GM19193 (cell line): ENCODE measurements around the gene NCSTN.

Experiments
- POLR2A ChIP-seq: IDR thresholded peaks from 4 replicates; pipeline ENCODE4 v1.6.1; 2011; ENCODE audit not compliant: insufficient read depth, insufficient read length; ENCODE audit errors: extremely low read depth

The NCSTN gene

DNA sequence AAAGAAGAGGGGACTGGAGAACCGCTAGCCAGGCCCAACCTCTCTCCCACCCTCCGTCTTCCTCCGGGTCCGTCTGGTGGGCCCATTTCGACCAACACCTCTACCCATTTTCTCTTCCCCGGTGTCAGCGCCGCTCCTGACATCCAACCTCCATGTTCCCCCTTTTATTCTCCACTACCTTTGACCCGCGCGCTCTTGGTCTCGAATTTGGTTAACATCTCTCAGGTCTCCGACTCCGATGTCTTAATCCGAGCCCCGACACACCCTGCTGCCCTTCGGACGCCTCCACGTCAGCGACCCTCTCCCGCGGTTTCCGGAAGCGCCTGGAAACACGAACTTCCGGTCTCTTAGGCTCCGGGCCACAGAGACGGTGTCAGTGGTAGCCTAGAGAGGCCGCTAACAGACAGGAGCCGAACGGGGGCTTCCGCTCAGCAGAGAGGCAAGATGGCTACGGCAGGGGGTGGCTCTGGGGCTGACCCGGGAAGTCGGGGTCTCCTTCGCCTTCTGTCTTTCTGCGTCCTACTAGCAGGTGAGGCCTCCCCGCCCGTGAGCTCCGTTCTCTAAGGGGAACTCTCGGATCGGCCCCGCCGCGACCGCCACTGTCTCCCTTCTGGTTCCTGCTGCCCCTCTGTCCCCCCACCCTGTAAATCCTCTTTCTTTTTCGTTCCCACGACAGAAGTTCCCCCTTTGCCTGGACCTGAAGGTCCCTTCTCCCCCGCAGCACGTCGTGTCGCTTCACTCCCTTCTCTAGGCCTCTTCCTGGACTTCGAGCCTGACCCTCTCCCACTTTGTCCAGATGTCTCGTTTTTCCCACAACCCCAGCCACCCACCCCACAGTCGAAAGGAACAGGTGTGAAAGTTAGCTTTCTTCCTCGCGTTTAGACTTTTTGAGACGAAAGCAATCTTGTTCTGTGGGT lies at the start of gene NCSTN, which contains the start of gene COPA:
NCSTN (plus strand) TSS at position 431 of the 917 bp plus-strand sequence; CDS start at position 445, 14 bp downstream.
COPA (minus strand) TSS at position 298 of the 917 bp plus-strand sequence; CDS start at position 218, 80 bp downstream.
- TF ChIP-seq POLR2A: peak; percentile 91

DNA sequence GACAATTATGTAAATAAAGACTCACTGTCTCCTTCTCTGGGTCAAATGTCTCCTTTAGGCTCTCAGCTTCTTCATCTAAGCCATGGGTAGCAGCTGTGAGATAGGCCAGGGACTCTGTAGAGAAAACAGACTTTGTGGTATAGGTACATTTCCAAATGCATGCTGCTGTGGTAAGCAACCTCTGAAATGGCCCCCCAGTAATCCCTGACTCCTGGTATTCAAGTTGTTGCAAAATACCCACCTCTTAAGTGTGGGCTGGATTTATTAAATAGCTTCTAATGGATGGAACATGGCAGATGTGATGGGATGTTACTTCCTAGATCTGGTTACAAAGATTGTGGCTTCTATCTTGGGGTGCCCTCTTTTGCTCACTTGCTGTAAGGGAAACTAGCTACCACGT lies 47.1 kb upstream of the NCSTN start:
- no peak for TF ChIP-seq POLR2A

DNA sequence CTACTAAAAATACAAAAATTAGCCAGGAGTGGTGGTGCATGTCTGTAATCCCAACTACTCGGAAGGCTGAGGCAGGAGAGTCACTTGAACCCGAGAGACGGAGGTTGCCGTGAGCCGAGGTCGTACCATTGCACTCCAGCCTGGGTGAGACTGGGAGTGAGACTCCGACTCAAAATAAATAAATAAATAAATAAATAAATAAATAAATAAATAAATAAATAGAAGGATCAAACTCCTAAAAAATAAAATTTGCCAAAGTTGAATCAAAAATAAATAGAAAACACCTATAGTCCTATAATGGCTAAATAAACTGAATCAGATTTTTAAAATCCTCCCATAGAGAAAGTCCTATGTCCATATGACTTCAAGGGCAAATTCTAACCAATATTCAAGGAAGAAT lies 43.0 kb upstream of the NCSTN start:
- no peak for TF ChIP-seq POLR2A

DNA sequence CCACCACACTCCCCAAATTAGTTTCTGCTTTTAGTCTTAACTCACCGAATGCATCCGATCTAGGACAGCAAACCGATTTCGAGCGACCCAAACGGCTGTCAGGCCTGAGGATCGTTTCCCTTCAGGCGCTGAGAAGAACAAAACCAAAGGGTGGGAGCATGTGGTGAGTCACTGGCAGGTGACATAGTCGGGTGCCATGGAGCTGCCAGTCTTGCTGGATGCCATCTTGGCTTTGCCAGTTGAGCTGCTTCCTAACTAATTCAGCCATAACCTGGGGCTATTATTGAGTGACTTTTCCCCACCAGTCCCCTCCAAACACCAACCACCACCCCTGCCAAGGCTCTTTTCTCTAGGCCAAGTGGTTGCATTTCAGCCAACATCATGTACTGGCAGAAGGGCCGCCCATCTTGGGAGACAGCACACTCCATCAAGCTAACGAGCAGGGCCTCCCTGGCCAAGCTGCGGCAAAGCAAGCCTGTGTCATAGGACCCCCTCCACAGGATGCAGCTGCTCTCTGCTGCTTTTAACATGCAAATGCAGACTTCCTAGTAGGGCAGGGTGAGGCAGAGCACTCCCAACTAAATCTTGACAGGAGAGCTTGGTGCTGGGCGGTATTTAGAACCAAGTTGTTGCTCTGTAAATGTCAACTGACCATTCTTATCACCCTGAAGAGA lies 35.9 kb upstream of the NCSTN start:
- no peak for TF ChIP-seq POLR2A

DNA sequence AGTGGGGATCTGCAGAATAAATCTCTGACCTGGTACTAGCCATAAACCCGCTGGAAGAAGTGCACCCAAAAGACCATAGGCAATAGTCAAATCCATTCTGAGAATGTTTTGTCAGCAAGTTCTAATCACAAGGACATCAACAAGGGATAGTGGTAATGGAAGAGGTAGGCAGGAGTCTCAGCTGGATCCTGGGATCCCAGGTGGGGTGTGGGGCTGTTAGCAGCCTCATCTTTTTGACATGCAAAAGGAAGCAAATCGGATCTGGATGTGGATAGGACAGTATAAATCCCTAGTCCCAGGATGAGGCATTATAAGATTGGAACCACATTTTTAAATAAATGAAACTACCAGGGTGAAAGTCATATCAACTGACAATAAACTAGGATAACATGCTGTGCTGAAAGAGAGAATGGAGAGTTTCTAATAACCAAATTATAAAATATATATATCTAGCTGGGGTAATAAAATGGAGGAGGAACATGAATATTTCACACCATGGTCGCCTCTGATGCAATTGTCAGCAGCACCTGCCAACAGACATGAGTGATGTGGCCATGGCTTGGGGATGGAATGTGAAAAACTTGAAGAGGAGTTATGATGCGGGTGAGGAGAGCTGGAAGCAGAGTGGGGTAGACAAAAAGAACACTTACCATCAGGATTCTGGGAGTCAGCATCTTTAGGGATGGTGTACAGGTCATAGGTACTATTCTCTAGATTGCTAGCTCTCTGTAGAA lies 34.6 kb upstream of the NCSTN start:
- TF ChIP-seq POLR2A: no peak

DNA sequence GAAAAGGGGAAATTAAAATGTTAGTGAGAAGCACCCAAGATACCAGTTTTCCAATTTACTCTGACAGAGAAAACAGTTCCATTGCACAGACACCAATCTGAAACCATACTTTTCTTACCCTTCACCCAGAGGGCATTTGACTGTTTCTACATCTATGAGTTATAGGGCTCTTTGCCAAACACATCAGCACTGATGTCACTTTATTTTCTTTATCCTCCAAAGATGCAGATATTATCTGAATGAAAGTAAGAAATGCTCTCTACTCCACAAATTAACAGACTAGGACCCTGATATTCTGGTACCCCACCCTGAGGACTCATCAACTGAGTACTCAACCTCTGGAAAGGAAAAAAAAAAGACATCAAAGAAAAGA lies 34.0 kb upstream of the NCSTN start:
- TF ChIP-seq POLR2A: no peak

DNA sequence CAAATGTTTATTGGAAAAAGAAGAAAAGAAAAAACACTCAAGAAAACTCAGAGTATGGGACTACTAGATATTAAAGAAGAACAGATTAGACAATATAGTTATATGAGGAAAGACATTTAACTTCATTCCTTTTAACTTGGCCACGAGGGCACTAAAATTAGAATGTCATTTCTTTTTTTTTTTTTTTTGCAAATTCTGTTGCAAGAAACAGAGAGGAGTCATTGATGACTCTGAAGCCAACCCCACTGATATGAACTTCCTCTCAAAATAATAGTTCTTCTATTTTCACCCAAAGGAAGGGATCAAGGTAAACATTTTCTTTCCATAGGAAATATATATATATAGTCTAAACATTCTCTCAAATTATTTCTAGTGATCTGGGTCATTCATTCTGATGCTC lies 33.6 kb upstream of the NCSTN start:
- no peak for TF ChIP-seq POLR2A

DNA sequence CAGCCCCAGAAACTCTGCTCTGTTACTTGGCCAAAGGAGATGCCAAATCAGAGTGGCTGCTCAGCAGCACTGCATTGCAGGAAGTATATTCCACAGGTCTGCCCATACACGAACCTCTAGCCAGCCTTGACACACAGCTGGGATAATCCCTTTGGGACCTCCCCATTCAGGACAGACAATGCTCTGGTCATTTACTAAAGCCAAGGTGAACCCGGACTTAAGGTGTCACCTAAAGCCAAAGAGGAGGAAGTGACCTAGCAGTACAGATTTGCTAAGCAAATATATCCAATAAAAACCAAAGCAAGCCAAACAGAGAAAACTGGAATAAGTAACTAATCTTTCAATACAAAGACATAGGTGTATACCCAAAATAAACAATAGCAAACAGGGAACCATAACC lies 27.8 kb upstream of the NCSTN start:
- TF ChIP-seq POLR2A: no peak

DNA sequence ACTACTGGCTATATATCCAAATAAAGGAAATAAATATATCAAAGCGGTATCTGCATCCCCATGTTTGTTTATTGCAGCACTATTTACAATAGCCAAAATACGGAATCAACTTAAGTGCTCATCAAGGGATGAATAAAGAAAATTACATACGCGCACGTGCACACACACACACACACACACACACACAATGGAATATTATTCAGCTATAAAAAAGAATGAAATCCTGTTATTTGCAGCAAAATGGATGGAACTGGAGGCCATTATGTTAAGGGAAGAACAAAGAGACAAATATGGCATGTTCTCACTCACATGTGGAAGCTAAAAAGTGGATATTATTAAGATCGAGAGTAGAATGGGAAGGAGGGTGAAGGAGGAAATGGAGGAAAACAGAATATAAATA lies 20.4 kb upstream of the NCSTN start:
- TF ChIP-seq POLR2A: no peak

DNA sequence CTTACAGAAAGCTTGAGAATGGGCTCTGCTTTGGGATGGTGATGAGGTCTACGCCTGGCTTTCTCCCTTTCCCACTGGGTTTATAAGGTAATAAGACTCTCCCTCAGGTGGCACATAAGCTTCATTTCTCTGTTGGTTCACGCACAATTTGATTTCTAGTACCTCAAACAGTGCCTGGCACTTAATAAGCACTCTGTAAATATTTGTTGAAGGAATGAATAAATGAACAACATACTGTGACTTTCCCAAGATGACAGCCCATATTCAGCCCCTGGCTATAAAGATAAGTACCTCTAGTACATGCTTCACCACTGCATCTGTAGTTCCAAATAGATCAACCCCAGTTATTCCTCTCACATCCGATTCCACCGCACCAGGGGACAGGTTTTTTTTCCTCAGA lies 17.9 kb upstream of the NCSTN start:
- no peak for TF ChIP-seq POLR2A

DNA sequence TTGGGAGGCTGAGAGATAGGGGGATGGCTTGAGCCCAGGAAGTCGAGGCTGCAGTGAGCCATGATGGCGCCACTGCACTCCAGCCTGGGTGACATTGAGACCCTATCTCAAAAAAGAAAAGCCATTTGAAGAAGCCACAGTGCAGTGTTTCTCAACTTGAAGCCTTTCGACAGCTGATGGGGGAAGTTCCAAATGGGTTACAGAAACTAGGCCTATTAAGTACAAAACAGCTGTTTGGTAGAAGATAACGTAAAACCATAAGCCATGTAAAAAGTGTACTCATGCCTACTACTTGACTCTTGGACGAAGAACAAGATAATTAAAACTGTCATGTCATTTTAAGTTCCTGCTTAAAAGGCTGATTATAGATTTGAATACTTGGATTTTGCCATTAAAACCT lies 16.8 kb upstream of the NCSTN start:
- no peak for TF ChIP-seq POLR2A

DNA sequence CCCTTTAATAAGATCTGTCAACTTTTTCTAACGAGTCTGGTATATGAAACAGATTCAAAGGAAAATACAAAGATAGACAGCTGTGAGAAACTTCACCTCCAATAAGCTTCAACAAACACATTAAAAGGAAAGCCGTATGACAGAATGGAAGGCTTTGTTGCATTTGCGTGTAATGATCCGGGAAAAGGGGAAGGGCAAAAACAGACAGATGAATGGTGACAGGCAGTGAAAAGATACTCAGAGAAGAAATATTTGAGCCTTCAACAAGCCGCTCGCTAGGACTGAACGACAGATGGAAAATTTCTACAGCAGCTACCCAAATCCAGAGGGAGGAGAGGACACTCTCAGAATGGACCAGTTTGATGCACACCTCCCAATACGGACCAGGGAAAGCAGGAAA lies 15.0 kb upstream of the NCSTN start:
- TF ChIP-seq POLR2A: no peak

DNA sequence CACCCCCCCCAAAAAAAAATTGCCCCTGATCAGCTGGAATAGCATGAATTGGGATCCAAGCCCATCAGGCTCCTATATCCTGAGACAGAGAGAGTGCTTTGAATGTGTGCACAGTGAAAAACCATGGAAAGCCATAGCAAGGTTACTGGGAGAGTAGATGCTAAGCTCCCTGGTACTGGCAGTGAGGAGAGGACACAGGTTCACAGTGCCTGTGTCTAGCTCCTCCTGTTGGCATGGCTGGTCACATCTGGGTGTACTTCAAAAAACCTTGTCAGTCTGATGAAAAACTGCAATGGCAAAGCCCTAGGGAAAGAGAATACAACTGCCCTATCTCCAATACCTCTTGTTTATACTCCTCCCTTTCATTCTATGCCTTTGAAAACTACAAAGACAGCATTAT lies 13.1 kb upstream of the NCSTN start:
- no peak for TF ChIP-seq POLR2A

DNA sequence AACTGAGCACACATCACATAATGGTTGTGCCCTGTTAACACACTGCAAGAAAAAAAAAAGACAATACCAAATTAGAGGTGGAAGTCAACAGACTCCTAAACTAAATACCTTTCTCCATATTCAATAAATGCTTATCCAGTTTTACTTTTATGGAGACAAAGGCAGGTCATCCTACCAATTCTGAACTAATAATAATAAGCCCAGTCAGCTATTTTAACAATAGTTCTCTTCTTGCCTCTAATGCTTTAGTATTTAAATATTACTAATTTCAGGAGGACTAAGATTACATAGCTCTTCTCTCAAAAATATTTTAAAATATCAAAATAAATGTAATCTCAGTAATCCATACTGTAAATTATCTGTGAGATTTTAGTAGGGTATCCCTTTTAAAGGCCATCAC lies 10.7 kb upstream of the NCSTN start:
- TF ChIP-seq POLR2A: no peak

DNA sequence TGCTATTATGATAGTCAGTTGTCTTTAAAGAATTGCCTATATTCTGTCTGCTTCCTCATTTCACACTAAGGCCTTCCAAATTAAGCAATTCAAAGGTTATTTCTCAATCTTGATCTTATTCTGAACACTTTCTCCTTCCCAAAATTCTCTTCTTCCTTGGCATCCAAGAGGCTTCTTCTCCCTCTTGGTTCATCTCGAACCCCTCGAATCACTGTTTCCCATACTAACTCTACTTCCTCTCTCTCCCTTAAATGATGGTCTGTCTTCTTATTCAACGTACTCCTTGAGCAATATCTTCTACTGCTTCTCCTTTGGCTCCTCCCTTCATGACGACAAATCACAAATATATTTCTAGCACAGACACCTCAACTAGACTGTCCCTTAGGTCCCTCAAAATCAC lies 4.6 kb upstream of the NCSTN start:
- TF ChIP-seq POLR2A: no peak
